Brain microvascular endothelial cell (primary cell): ENCODE measurements around the gene DCAF4.

Experiments
- DNase-seq: peaks from one replicate; pipeline ENCODE4 v3.0.0-alpha.2; 2020
- H3K27ac ChIP-seq: fragments of 250-450 bp; sonication (Bioruptor Pico); 2 replicates; pipeline ENCODE4 v1.5.1; 2020; ENCODE audit warnings: mild to moderate bottlenecking, moderate library complexity
- H3K27me3 ChIP-seq: fragments of 250-450 bp; sonication (Bioruptor Pico); replicated peaks from 2 replicates; pipeline ENCODE4 v1.5.1; 2020; ENCODE audit warnings: mild to moderate bottlenecking
- H3K36me3 ChIP-seq: fragments of 250-450 bp; sonication (Bioruptor Pico); replicated peaks from 2 replicates; pipeline ENCODE4 v1.5.1; 2020; ENCODE audit warnings: mild to moderate bottlenecking
- H3K4me3 ChIP-seq: 2 replicates; pipeline ENCODE4 v1.5.1; 2011; ENCODE audit warnings: low read depth, mild to moderate bottlenecking, control low read depth, low read length, moderate library complexity
- CTCF ChIP-seq: IDR thresholded peaks from 2 replicates; pipeline ENCODE4 v1.5.1; 2011; ENCODE audit warnings: low read depth, mild to moderate bottlenecking, moderate library complexity, low read length, control low read depth, inconsistent platforms; ENCODE audit errors: missing control alignments
- in situ Hi-C: cut with HindIII; loops from 2 replicates; pipeline ENCODE4 v1.10.0; 2017; ENCODE audit warnings: low sequenced_read_pairs, low pct_ligation_motif_present

Gene DCAF4

GRCh38 chr14:72892103-72892878, 34.0 kb upstream of the DCAF4 start:
- no peaks in the 10 kb centered on the region for H3K27me3 ChIP-seq
- H3K4me3 ChIP-seq = peak overlapping the region; percentile 67
- H3K27ac ChIP-seq = peak overlapping the region; percentile 6
- no peaks in the 10 kb centered on the region for H3K36me3 ChIP-seq
- TF ChIP-seq CTCF = peak; percentile 36
- in situ Hi-C loops = no loop called here
- peak; percentile 37 for DNase-seq

GRCh38 chr14:72892879-72893635, 33.2 kb upstream of the DCAF4 start:
- H3K27ac ChIP-seq = peak overlapping the region; percentile 20
- peak overlapping the region; percentile 67 for H3K4me3 ChIP-seq
- no peak for TF ChIP-seq CTCF
- no peaks in the 10 kb centered on the region for H3K36me3 ChIP-seq
- DNase-seq = no peak
- H3K27me3 ChIP-seq = no peaks in the 10 kb centered on the region
- in situ Hi-C loops = no loop called here

- in situ Hi-C loops = no loop called here
- TF ChIP-seq CTCF = no peak
- Histone ChIP-seq H3K27me3 (no peaks in the 10 kb centered on the region), H3K27ac (peak within 1 kb of the TSS; percentile 20), H3K36me3 (no peaks in the 10 kb centered on the region), H3K4me3 (peak within 1 kb of the TSS; percentile 67)
- DNase-seq = peak; percentile 96
These were observed 32.5 kb upstream of the DCAF4 start, which contains the start of gene DPF3 for GRCh38 chr14:72893636-72894322. Gene DPF3, minus strand, starts transcription at chr14:72894101. Its CDS starts 13 bp downstream, at chr14:72894088.

GRCh38 chr14:72894323-72894622, 32.0 kb upstream of the DCAF4 start:
- Histone ChIP-seq H3K4me3 (peak overlapping the region; percentile 67), H3K27ac (no peak overlapping the region), H3K27me3 (no peaks in the 10 kb centered on the region), H3K36me3 (no peaks in the 10 kb centered on the region)
- no peak for DNase-seq
- no peak for TF ChIP-seq CTCF
- in situ Hi-C loops = no loop called here

GRCh38 chr14:72894623-72895378, 31.5 kb upstream of the DCAF4 start:
- DNase-seq = no peak
- Histone ChIP-seq H3K36me3 (no peaks in the 10 kb centered on the region), H3K27ac (no peak overlapping the region), H3K27me3 (no peaks in the 10 kb centered on the region), H3K4me3 (peak overlapping the region; percentile 67)
- TF ChIP-seq CTCF = no peak
- in situ Hi-C loops = no loop called here
